Kidney (tissue), 14 donors: ENCODE measurements around the gene GNA14. TPM values are rescaled to one million over a fixed set of nuclear protein-coding genes. Genes with fewer than 3 reads are reported as not detected.

Source experiments
- DNase-seq, 5 donors: peaks; one replicate each; pipeline ENCODE4 v3.0.0-alpha.2; 2013 to 2020
- FAIRE-seq: peaks from 2 replicates; lab custom pipeline; 2012; peaks lifted over from hg19 to GRCh38; lab: Jason Lieb, UNC
- H3K27ac ChIP-seq, 2 donors: one replicate each; pipeline ENCODE4 v1.7.0; 2013; ENCODE audit warnings: low read depth in 2 of 2, low read length in 2 of 2, inconsistent platforms in 1 of 2
- H3K27me3 ChIP-seq: one replicate; pipeline ENCODE4 v1.7.1; 2013; ENCODE audit warnings: low read length, inconsistent platforms; ENCODE audit not compliant: control insufficient read depth, insufficient read depth
- H3K36me3 ChIP-seq, 3 donors: one replicate each; pipeline versions ENCODE4 v1.7.0 to v1.7.1; 2013; ENCODE audit warnings: low read length in 3 of 3, control low read depth in 1 of 3, inconsistent platforms in 1 of 3; ENCODE audit not compliant: insufficient read depth in 3 of 3, control insufficient read depth in 2 of 3
- H3K4me1 ChIP-seq, 3 donors: one replicate each; pipeline versions ENCODE4 v1.7.0 to v1.7.1; 2013; ENCODE audit warnings: low read length in 3 of 3, inconsistent platforms in 1 of 3, low read depth in 1 of 3; ENCODE audit not compliant: control insufficient read depth in 2 of 3, insufficient read depth in 2 of 3
- H3K4me3 ChIP-seq, 3 donors: one replicate each; pipeline versions ENCODE4 v1.7.0 to v1.8.1; 2013; ENCODE audit warnings: low read length in 3 of 3, control low read depth in 1 of 3, inconsistent platforms in 1 of 3
- H3K9ac ChIP-seq, 3 donors: one replicate each; pipeline versions ENCODE4 v1.7.0 to v1.7.1; 2013; ENCODE audit warnings: low read length in 3 of 3, control low read depth in 1 of 3, inconsistent platforms in 1 of 3
- H3K9me3 ChIP-seq, 3 donors: one replicate each; pipeline versions ENCODE4 v1.7.0 to v1.7.1; 2013; ENCODE audit warnings: low read length in 3 of 3, control low read depth in 1 of 3, inconsistent platforms in 1 of 3; ENCODE audit not compliant: control insufficient read depth in 2 of 3, insufficient read depth in 1 of 3
- intact Hi-C: fragments of 100-400 bp; cut with DNase I; formaldehyde crosslinking; loops from one replicate; pipeline ENCODE4 v1.11.1; 2022
- polyA plus RNA-seq: library from polyadenylated mRNA; stranded (reverse); fragments of 350-450 nt; fragmentation: Illumina TruSeq; extraction: RNeasy Lipid Tissue Mini Kit (QIAGEN cat#74804); gene quantifications from one replicate; pipeline ENCODE4 v1.2.3, GENCODE V29; 2014; ENCODE audit warnings: low read depth, low replicate concordance; ENCODE audit not compliant: insufficient read depth
- total RNA-seq: library from RNA; stranded (reverse); fragmentation: NEBNext Ultra II Directional; extraction: Animal tissue kit (Norgen Biotek cat#: 25700); gene quantifications from one replicate; pipeline ENCODE4 v1.2.1, GENCODE V29; 2021
- TF ChIP-seq, protein P1 (sequence below): IDR thresholded peaks from 3 replicates; pipeline ENCODE4 v1.5.1; 2012; ENCODE audit warnings: mild to moderate bottlenecking, moderate library complexity, borderline replicate concordance; ENCODE audit not compliant: insufficient read depth; ENCODE audit errors: extremely low read depth
- donor health status: control.
- donor health status: control.
- donor health status: control.
- donor health status: control.
- donor health status: control.
- donor health status: DM: yes; HTN: yes; CAD: no.
- donor health status: Normal renal cell carcinoma (clear cell type).

The GNA14 gene
- total and polyA plus RNA-seq, 2 donors from 2014 or later = 6.5 to 10.4 TPM

DNA sequence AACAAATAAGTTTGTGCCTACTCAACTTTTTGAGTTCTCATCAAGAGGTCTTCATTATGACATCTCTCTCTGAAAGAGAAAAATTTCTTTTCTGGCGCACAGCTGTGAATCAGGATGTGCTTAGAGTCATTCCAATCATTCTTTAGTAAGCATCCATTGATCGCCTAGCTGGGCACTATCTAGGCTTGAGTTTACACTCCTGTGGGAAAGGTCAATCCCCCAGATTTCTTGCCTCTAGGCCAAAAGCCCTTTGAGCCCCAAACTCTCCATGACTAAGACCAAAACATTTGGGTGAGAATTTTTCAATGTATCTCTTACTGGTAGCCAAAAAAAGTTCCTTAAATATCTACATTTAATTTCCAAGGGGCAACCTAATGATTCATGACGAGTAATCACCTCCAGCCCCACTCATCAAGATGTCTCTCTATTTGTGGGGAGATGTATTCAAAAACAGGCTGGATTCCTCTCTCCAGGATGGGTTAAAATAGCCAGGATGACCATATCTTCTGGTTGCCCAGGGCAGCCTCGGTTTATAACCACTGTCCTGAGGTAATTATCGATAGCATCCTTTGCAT, 101.7 kb downstream of the GNA14 start:
- intact Hi-C loops = no loop called here
- H3K27ac ChIP-seq = no peak overlapping the region
- no peaks in the 10 kb centered on the region for H3K4me1 ChIP-seq
- no peak for DNase-seq
- H3K9ac ChIP-seq = no peak overlapping the region
- peaks cover 0 to 5% (median 0%) of the 10 kb centered on the region in 3 donors for H3K9me3 ChIP-seq
- no peak for FAIRE-seq
- no peaks in the 10 kb centered on the region for H3K27me3 ChIP-seq
- TF ChIP-seq, protein P1, sequence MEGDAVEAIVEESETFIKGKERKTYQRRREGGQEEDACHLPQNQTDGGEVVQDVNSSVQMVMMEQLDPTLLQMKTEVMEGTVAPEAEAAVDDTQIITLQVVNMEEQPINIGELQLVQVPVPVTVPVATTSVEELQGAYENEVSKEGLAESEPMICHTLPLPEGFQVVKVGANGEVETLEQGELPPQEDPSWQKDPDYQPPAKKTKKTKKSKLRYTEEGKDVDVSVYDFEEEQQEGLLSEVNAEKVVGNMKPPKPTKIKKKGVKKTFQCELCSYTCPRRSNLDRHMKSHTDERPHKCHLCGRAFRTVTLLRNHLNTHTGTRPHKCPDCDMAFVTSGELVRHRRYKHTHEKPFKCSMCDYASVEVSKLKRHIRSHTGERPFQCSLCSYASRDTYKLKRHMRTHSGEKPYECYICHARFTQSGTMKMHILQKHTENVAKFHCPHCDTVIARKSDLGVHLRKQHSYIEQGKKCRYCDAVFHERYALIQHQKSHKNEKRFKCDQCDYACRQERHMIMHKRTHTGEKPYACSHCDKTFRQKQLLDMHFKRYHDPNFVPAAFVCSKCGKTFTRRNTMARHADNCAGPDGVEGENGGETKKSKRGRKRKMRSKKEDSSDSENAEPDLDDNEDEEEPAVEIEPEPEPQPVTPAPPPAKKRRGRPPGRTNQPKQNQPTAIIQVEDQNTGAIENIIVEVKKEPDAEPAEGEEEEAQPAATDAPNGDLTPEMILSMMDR = no peak
- no peaks in the 10 kb centered on the region for H3K36me3 ChIP-seq
- H3K4me3 ChIP-seq = no peak overlapping the region

DNA sequence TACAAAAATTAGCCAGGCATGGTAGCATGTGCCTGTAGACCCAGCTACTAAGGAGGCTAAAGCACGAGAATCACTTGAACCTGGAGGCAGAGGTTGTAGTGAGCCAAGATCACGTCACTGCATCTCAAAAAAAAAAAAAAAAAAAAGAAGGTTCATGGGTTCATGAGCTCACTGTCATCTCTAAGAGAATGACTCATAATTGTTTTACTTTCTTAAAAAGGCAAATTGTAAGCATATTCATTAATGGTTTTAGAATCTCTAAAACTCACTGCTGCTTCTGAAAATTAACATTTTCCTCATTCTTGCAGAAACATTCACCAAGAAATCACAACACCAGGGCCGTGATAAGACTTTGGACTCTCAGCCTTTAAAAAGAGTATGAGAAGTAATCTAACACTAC, 103.6 kb downstream of the GNA14 start:
- Histone ChIP-seq H3K27ac (no peak overlapping the region), H3K36me3 (no peaks in the 10 kb centered on the region), H3K9me3 (peaks cover 0 to 16% (median 2%) of the 10 kb centered on the region in 3 donors), H3K9ac (no peak overlapping the region), H3K4me3 (no peak overlapping the region), H3K4me1 (no peaks in the 10 kb centered on the region), H3K27me3 (no peaks in the 10 kb centered on the region)
- FAIRE-seq = no peak
- DNase-seq = no peak
- TF ChIP-seq, protein P1 = no peak
- intact Hi-C loops = no loop called here

DNA sequence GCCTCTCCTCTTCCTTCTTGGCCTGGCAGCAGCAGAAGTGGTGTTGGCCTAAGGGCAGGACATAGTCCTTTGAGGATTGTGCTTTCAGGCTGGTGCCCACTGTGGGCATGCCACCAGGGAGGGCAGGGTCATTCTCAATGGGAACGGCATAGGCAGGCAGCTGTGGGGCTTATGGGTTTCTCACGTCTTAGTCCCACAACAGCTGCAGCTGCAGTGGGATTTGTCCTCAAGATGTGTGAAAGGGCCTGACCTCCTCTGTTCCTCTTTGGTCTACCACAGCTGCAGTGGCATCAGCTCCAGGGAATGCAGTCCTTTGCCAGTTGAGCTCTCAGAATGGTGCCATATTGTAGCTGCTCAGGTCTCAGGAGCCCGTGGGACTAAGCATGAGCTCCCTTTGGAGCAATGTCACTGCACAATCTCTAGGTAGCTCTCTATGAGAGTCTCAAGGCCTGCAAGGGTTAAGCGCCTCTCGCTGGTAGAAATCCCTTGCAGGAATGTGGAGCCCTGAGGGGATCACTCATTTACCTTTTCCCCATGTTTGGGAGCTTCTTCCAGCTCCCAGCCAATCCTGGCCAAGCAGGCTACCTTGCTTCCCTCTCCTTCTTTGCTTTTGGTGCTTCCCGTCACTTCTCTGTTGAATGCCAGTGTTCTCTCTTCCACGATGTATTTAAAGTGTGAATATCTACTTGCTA, 104.8 kb downstream of the GNA14 start:
- Histone ChIP-seq H3K27me3 (no peaks in the 10 kb centered on the region), H3K27ac (no peak overlapping the region), H3K9me3 (peaks cover 0 to 16% (median 2%) of the 10 kb centered on the region in 3 donors), H3K4me3 (no peak overlapping the region), H3K36me3 (no peaks in the 10 kb centered on the region), H3K4me1 (no peaks in the 10 kb centered on the region), H3K9ac (no peak overlapping the region)
- FAIRE-seq = no peak
- no peak for DNase-seq
- intact Hi-C loops = no loop called here
- TF ChIP-seq, protein P1 = no peak
